Fibroblast of mammary gland (primary cell): ENCODE measurements around the gene CENATAC.
A peak's percentile ranks its signal among the peaks of the same experiment; 100 is the strongest.
"Not testable (repeated sequence)": the region's sequence is repeated elsewhere in the genome, so short reads cannot be mapped to it uniquely, and the experiment has no call there.

Experiments
- DNase-seq: peaks from one replicate; pipeline ENCODE4 v3.0.0-alpha.2; 2010; ENCODE audit warnings: low read depth
- H3K4me3 ChIP-seq: 2 replicates; pipeline ENCODE4 v1.5.1; 2011; ENCODE audit warnings: low read depth, mild to moderate bottlenecking, low read length, moderate library complexity; ENCODE audit not compliant: control insufficient read depth
- CTCF ChIP-seq: conservative IDR thresholded peaks from 2 replicates; pipeline ENCODE4 v1.5.1; 2011; ENCODE audit warnings: low read depth, low read length, inconsistent platforms; ENCODE audit not compliant: control insufficient read depth, insufficient read depth

The CENATAC gene

GRCh38 chr11:118958577-118958976 is 39.4 kb upstream of the CENATAC start:
- no peak for TF ChIP-seq CTCF
- no peak for DNase-seq
- no peak overlapping the region for H3K4me3 ChIP-seq

- DNase-seq = no peak
- H3K4me3 ChIP-seq = no peak overlapping the region
- no peak for TF ChIP-seq CTCF
Observed at GRCh38 chr11:118961189-118961588, 36.7 kb upstream of the CENATAC start.

GRCh38 chr11:118961591-118961990 is 36.3 kb upstream of the CENATAC start:
- no peak for TF ChIP-seq CTCF
- DNase-seq = no peak

GRCh38 chr11:118969508-118969907 is 28.4 kb upstream of the CENATAC start:
- H3K4me3 ChIP-seq, DNase-seq: not testable (repeated sequence)

More at GRCh38 chr11:118961591-118961990, 36.3 kb upstream of the CENATAC start:
- no peak overlapping the region for H3K4me3 ChIP-seq

GRCh38 chr11:118971646-118972045 is 26.3 kb upstream of the CENATAC start, which contains the start of gene FOXR1:
TSS of gene FOXR1 (plus strand) at chr11:118971761. CDS start at chr11:118971932, 171 bp downstream.
- H3K4me3 ChIP-seq = no peak within 1 kb of the TSS
- TF ChIP-seq CTCF = no peak
- no peak for DNase-seq

- no peak for DNase-seq
- no peak for TF ChIP-seq CTCF
- no peak overlapping the region for H3K4me3 ChIP-seq
Observed at GRCh38 chr11:118973985-118974384, 24.0 kb upstream of the CENATAC start.

- no peak overlapping the region for H3K4me3 ChIP-seq
- DNase-seq = peak; percentile 86
- no peak for TF ChIP-seq CTCF
Observed at GRCh38 chr11:118975771-118976709, 21.9 kb upstream of the CENATAC start.
